ENCODE results near the gene INHBE.
"Not testable (repeated sequence)": the region's sequence is repeated elsewhere in the genome, so short reads cannot be mapped to it uniquely, and the experiment has no call there.

Gene INHBE

DNA sequence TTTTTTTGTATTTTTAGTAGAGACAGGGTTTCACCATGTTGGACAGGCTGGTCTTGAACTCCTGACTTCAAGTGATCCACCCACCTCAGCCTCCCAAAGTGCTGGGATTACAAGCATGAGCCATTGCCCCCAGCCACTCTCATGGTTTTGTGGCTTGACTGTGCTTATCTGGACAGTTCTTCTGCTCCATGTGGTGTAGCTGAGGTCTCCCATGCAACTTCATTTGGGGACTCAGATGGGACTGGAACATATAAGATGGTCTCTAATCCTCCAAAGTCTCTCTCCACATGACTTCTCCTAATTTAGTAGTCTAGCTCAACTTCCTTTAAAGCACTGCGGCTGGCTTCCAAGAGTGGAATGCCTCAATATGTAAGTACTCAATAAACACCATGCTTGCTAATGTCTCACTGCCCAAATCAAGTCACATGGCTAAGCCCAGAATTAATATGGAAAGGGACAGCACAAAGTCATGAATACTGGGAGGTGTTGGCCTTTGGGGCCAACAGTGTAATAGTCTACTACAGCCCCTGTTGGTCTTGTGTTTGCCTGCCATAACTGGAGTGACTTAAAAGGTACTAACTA, 13.2 kb upstream of the INHBE start:
- no peaks in the 10 kb centered on the region for H3K36me3 ChIP-seq (ENCODE audit: control insufficient read depth, insufficient read depth, low read length, severe bottlenecking)
- H3K27me3 ChIP-seq (replicated peaks; ENCODE audit: control insufficient read depth, insufficient read depth, low read length): no peaks in the 10 kb centered on the region

DNA sequence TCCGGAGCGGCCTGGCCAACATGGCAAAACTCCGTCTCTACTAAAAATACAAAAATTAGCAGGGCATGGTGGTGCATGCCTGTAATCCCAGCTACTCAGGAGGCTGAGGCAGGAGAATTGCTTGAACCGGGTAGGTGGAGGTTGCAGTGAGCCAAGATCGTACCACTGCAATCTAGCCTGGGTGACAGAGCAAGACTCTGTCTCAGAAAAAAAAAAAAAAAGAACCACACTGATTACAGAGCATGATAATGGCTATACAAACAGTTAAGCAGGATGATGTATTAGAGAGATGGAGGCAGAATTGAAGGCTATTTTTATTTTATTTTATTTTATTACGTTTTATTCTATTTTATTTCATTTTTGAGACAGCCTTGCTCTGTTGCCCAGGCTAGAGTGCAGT, 10.8 kb upstream of the INHBE start:
- not testable (repeated sequence) for H3K9me3 ChIP-seq (ENCODE audit: control insufficient read depth, low read length); H3K9ac ChIP-seq (ENCODE audit: low read length); H3K4me3 ChIP-seq (ENCODE audit: low read length); DNase-seq (ENCODE audit: low read depth); H3K36me3 ChIP-seq (ENCODE audit: control insufficient read depth, insufficient read depth, low read length, severe bottlenecking); H3K4me1 ChIP-seq (ENCODE audit: control insufficient read depth, insufficient read depth, low read length); H3K27me3 ChIP-seq (replicated peaks; ENCODE audit: control insufficient read depth, insufficient read depth, low read length)

More for the DNA sequence above, 13.2 kb upstream of the INHBE start:
- no peak overlapping the region for H3K4me3 ChIP-seq (ENCODE audit: low read length)
- H3K9me3 ChIP-seq (ENCODE audit: control insufficient read depth, low read length): no peaks in the 10 kb centered on the region
- no peaks in the 10 kb centered on the region for H3K4me1 ChIP-seq (ENCODE audit: control insufficient read depth, insufficient read depth, low read length)
- DNase-seq (ENCODE audit: low read depth): no peak
- H3K9ac ChIP-seq (ENCODE audit: low read length): no peak overlapping the region

DNA sequence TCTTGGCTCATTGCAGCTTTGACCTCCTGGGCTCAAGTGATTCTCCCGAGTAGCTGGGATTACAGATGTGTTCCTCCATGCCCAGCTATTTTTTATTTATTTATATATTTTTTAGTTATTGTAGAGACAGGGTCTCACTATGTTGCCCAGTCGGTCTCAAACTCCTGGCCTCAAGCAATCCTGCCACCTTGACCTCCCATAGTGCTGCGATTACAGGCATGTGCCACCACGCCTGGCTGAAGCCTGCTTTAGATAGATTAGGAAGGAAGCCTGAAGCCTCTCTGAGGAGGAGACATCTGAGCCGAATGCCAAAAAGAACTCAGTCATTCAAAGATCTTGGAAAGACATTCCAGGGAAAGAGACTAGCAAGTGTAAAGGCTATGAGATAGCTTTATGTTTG, 10.4 kb upstream of the INHBE start:
- no peaks in the 10 kb centered on the region for H3K27me3 ChIP-seq (replicated peaks; ENCODE audit: control insufficient read depth, insufficient read depth, low read length)
- no peaks in the 10 kb centered on the region for H3K36me3 ChIP-seq (ENCODE audit: control insufficient read depth, insufficient read depth, low read length, severe bottlenecking)
- no peaks in the 10 kb centered on the region for H3K9me3 ChIP-seq (ENCODE audit: control insufficient read depth, low read length)
- DNase-seq (ENCODE audit: low read depth): no peak
- no peak overlapping the region for H3K4me3 ChIP-seq (ENCODE audit: low read length)
- H3K4me1 ChIP-seq (ENCODE audit: control insufficient read depth, insufficient read depth, low read length): no peaks in the 10 kb centered on the region
- H3K9ac ChIP-seq (ENCODE audit: low read length): no peak overlapping the region

- no peaks in the 10 kb centered on the region for H3K36me3 ChIP-seq (ENCODE audit: control insufficient read depth, insufficient read depth, low read length, severe bottlenecking)
- DNase-seq (ENCODE audit: low read depth): no peak
- H3K4me1 ChIP-seq (ENCODE audit: control insufficient read depth, insufficient read depth, low read length): peaks cover 4% of the 10 kb centered on the region
- H3K9ac ChIP-seq (ENCODE audit: low read length): no peak overlapping the region
- H3K27me3 ChIP-seq (replicated peaks; ENCODE audit: control insufficient read depth, insufficient read depth, low read length): no peaks in the 10 kb centered on the region
- no peaks in the 10 kb centered on the region for H3K9me3 ChIP-seq (ENCODE audit: control insufficient read depth, low read length)
- H3K4me3 ChIP-seq (ENCODE audit: low read length): no peak overlapping the region
Measured at GRCh38 chr12:57446292-57446960, 8.7 kb upstream of the INHBE start.

- no peak overlapping the region for H3K4me3 ChIP-seq (ENCODE audit: low read length)
- no peaks in the 10 kb centered on the region for H3K9me3 ChIP-seq (ENCODE audit: control insufficient read depth, low read length)
Measured at GRCh38 chr12:57448669-57449068, 6.4 kb upstream of the INHBE start.

GRCh38 chr12:57449375-57449774, 5.7 kb upstream of the INHBE start:
- no peaks in the 10 kb centered on the region for H3K9me3 ChIP-seq (ENCODE audit: control insufficient read depth, low read length)
- H3K27me3 ChIP-seq (replicated peaks; ENCODE audit: control insufficient read depth, insufficient read depth, low read length): no peaks in the 10 kb centered on the region
- H3K4me3 ChIP-seq (ENCODE audit: low read length): no peak overlapping the region
- no peaks in the 10 kb centered on the region for H3K36me3 ChIP-seq (ENCODE audit: control insufficient read depth, insufficient read depth, low read length, severe bottlenecking)
- DNase-seq (ENCODE audit: low read depth): no peak
- peaks cover 11% of the 10 kb centered on the region for H3K4me1 ChIP-seq (ENCODE audit: control insufficient read depth, insufficient read depth, low read length)
- no peak overlapping the region for H3K9ac ChIP-seq (ENCODE audit: low read length)

More at GRCh38 chr12:57448669-57449068, 6.4 kb upstream of the INHBE start:
- Histone ChIP-seq H3K4me1 (ENCODE audit: control insufficient read depth, insufficient read depth, low read length) (peaks cover 10% of the 10 kb centered on the region), H3K36me3 (ENCODE audit: control insufficient read depth, insufficient read depth, low read length, severe bottlenecking) (no peaks in the 10 kb centered on the region), H3K27me3 (replicated peaks; ENCODE audit: control insufficient read depth, insufficient read depth, low read length) (no peaks in the 10 kb centered on the region), H3K9ac (ENCODE audit: low read length) (no peak overlapping the region)
- DNase-seq (ENCODE audit: low read depth): no peak

DNA sequence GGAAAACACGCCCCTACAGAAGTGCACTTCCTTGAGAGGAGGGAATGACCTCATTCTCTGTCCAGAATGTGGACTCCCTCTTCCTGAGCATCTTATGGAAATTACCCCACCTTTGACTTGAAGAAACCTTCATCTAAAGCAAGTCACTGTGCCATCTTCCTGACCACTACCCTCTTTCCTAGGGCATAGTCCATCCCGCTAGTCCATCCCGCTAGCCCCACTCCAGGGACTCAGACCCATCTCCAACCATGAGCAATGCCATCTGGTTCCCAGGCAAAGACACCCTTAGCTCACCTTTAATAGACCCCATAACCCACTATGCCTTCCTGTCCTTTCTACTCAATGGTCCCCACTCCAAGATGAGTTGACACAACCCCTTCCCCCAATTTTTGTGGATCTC, 5.0 kb upstream of the INHBE start:
- Histone ChIP-seq H3K36me3 (ENCODE audit: control insufficient read depth, insufficient read depth, low read length, severe bottlenecking) (no peaks in the 10 kb centered on the region), H3K4me1 (ENCODE audit: control insufficient read depth, insufficient read depth, low read length) (peaks cover 18% of the 10 kb centered on the region), H3K9ac (ENCODE audit: low read length) (no peak overlapping the region), H3K4me3 (ENCODE audit: low read length) (no peak overlapping the region), H3K27me3 (replicated peaks; ENCODE audit: control insufficient read depth, insufficient read depth, low read length) (no peaks in the 10 kb centered on the region), H3K9me3 (ENCODE audit: control insufficient read depth, low read length) (no peaks in the 10 kb centered on the region)
- no peak for DNase-seq (ENCODE audit: low read depth)

DNA sequence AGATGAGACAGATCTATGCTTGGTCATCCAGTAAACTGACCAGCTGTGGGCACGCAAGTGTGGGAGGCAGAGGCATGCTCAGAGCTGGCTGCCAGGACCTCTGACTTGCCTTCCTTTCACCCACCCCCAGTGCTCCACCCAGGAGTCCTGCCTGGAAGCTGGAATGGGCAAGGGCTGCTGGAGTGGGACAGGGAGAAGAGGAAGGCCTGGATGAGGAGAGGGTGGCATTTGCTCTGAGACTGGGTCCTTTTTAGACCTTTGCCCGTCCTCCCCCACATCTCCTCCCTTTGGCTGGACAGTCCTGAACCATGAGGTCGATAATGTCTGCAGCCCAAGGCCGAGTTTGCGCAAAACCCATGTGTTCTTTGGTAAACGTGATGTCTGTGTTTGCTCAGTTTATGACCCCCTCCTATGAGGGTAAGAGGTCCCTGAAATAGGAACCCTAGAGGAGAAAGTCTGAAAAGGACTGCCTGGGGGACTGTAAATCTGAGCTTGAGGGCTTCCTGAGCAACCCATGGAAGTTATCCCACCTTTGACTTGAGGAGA, 3.8 kb upstream of the INHBE start:
- Histone ChIP-seq H3K4me3 (ENCODE audit: low read length) (no peak overlapping the region), H3K9ac (ENCODE audit: low read length) (no peak overlapping the region), H3K4me1 (ENCODE audit: control insufficient read depth, insufficient read depth, low read length) (peaks cover 21% of the 10 kb centered on the region), H3K36me3 (ENCODE audit: control insufficient read depth, insufficient read depth, low read length, severe bottlenecking) (no peaks in the 10 kb centered on the region), H3K9me3 (ENCODE audit: control insufficient read depth, low read length) (no peaks in the 10 kb centered on the region), H3K27me3 (replicated peaks; ENCODE audit: control insufficient read depth, insufficient read depth, low read length) (no peaks in the 10 kb centered on the region)
- DNase-seq (ENCODE audit: low read depth): no peak

GRCh38 chr12:57452181-57452936, 2.7 kb upstream of the INHBE start:
- H3K4me1 ChIP-seq (ENCODE audit: control insufficient read depth, insufficient read depth, low read length): peaks cover 21% of the 10 kb centered on the region
- H3K36me3 ChIP-seq (ENCODE audit: control insufficient read depth, insufficient read depth, low read length, severe bottlenecking): no peaks in the 10 kb centered on the region
- no peak overlapping the region for H3K4me3 ChIP-seq (ENCODE audit: low read length)
- H3K9me3 ChIP-seq (ENCODE audit: control insufficient read depth, low read length): no peaks in the 10 kb centered on the region
- no peak overlapping the region for H3K9ac ChIP-seq (ENCODE audit: low read length)
- H3K27me3 ChIP-seq (replicated peaks; ENCODE audit: control insufficient read depth, insufficient read depth, low read length): no peaks in the 10 kb centered on the region
- DNase-seq (ENCODE audit: low read depth): peak; percentile 67

- H3K9me3 ChIP-seq (ENCODE audit: control insufficient read depth, low read length): no peaks in the 10 kb centered on the region
- H3K4me1 ChIP-seq (ENCODE audit: control insufficient read depth, insufficient read depth, low read length): peaks cover 21% of the 10 kb centered on the region
- H3K4me3 ChIP-seq (ENCODE audit: low read length): no peak overlapping the region
- no peaks in the 10 kb centered on the region for H3K36me3 ChIP-seq (ENCODE audit: control insufficient read depth, insufficient read depth, low read length, severe bottlenecking)
- H3K9ac ChIP-seq (ENCODE audit: low read length): no peak overlapping the region
- no peaks in the 10 kb centered on the region for H3K27me3 ChIP-seq (replicated peaks; ENCODE audit: control insufficient read depth, insufficient read depth, low read length)
- peak; percentile 92 for DNase-seq (ENCODE audit: low read depth)
Measured at GRCh38 chr12:57452937-57453509, 2.1 kb upstream of the INHBE start.

DNA sequence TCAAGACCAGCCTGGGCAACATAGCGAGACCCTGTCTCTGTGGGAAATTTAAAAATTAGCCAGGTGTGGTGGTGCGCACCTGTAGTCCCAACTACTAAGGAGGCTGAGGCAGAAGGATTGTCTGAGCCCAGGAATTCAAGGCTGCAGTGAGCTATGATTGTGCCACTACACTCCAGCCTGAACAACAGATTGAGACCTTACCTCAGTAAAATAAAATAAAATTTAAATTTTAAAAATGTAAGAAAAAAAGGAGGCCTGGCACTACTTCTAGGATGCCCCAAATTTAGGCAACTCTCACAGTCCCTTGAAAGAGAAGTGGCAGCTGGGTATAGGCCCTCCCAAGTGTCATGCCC, 918 bp upstream of the INHBE start:
- H3K27me3 ChIP-seq (replicated peaks; ENCODE audit: control insufficient read depth, insufficient read depth, low read length): no peaks in the 10 kb centered on the region
- no peak for DNase-seq (ENCODE audit: low read depth)
- no peaks in the 10 kb centered on the region for H3K9me3 ChIP-seq (ENCODE audit: control insufficient read depth, low read length)
- H3K4me1 ChIP-seq (ENCODE audit: control insufficient read depth, insufficient read depth, low read length): peaks cover 25% of the 10 kb centered on the region
- H3K9ac ChIP-seq (ENCODE audit: low read length): no peak overlapping the region
- no peaks in the 10 kb centered on the region for H3K36me3 ChIP-seq (ENCODE audit: control insufficient read depth, insufficient read depth, low read length, severe bottlenecking)
- no peak overlapping the region for H3K4me3 ChIP-seq (ENCODE audit: low read length)
